DMS 273 (cell line): ENCODE measurements around the gene FLT4.
A peak's percentile ranks its signal among the peaks of the same experiment; 100 is the strongest.

Experiments
- DNase-seq: peaks from one replicate; lab custom pipeline; 2025; ENCODE audit not compliant: unreplicated experiment; lab: John Stamatoyannopoulos, UW

The FLT4 gene

DNA sequence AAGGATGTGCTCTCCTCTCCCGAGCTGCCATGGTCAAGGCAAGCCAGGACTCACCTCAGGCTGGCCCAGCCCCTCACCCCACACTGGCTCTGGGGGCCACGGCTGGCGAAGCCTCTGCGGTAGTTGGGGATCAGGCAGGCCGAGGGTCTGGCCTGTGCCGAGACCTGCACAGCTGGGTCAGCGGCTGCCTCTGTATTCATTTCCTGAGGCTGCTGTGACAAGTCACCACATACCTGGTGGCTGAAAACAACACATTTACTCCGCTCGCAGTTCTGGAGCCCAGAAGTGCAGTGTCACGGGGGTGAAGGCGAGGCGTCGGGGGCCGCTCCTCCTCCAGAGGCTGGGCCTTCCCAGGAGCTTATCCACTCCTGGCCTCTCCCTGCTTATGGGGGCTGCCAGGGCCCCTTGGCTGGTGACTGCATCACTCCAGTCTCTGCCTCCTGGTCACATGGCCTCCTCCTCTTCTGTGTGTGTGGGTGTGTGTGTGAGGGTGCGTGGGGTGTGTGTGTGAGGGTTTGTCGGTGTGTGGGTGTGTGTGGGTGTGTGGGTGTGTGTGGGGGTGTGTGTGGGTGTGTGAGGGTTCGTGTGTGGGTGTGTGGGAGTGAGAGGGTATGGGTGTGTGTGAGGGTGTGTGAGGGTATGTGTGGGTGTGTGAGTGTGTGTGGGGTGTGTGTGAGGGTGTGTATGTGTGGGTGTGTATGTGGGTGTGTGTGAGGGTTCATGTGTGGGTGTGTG is 54.9 kb downstream of the FLT4 start:
- no peak for DNase-seq

DNA sequence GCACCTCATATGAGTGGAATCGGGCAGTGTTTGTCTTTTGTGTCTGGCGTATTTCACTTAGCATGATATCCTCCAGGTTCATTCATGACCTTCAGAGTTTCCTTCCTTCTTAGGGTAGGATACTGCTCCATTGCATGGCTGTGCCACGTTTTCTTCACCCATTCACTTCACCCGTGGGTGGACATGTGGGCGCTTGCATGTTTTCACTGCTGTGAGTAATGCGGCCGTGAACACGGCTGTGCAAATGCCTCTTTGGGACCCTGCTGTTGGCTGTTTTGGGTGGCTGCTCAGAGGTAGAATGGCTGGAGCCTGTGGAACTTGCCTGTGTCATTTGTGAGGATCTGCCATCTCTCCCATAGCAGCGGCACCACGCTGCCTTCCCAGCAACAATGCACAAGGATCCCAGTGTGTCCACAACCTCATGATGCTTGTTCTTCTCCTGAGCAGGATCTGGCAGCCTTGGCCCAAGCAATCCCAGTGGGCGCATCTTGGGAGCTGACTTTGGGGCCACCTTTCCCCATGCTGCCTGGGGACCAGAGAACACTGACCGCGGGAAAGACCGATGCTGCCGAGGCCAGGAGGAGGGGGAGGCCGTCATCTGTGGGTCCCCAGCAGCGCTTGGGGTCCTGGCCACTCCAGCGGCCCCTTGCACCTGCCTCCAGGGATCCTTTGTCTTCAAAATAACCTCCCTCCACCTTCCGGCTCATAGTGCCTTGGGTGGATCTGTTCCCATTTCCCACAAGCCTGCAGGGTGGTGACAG is 55.8 kb downstream of the FLT4 start:
- no peak for DNase-seq

DNA sequence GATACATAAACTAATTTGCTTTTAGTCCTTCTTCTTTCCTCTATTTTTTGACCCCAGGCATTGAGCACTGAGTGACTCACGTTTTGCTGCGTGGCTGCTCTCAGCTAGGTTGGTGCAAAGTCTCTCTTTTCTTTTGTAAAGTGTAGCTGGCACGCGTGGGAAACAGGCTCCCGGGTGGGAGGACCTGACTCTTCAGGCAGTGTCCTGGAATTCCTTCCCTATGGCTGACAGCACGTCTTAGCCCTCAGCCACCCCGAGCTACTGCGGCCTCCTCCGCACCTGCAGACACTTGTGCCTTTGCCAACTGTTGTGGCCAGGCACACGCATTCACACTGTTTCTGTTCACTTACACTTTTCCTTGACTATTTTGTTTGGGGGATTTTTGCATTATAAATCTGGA is 57.2 kb downstream of the FLT4 start:
- DNase-seq, result no peak

DNA sequence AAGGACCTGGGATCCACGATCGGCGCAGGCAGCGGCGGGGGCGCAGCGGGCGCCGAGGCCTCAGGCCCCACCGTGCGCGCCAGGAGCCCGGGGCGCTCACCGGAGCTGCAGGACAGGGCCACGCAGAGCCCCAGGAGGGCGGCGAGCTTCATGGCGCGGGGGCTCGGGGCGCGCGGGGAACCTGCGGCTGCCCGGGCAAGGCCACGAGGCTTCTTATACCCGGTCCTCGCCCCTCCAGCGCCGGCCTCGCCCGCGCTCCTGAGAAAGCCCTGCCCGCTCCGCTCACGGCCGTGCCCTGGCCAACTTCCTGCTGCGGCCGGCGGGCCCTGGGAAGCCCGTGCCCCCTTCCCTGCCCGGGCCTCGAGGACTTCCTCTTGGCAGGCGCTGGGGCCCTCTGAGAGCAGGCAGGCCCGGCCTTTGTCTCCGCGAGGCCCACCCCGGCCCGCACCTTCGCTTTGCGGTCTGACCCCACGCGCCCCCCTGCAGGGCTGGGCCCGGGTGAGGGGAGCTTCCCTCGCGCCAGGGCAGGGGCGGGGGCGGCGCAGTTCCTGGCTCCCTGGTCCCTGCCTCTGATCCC is 58.0 kb downstream of the FLT4 start, which contains the start of gene SCGB3A1:
Gene SCGB3A1, minus strand, starts transcription at position 189 of the 577 bp plus-strand sequence. Its CDS starts 37 bp downstream, at position 152.
- DNase-seq, result peak; percentile 34

DNA sequence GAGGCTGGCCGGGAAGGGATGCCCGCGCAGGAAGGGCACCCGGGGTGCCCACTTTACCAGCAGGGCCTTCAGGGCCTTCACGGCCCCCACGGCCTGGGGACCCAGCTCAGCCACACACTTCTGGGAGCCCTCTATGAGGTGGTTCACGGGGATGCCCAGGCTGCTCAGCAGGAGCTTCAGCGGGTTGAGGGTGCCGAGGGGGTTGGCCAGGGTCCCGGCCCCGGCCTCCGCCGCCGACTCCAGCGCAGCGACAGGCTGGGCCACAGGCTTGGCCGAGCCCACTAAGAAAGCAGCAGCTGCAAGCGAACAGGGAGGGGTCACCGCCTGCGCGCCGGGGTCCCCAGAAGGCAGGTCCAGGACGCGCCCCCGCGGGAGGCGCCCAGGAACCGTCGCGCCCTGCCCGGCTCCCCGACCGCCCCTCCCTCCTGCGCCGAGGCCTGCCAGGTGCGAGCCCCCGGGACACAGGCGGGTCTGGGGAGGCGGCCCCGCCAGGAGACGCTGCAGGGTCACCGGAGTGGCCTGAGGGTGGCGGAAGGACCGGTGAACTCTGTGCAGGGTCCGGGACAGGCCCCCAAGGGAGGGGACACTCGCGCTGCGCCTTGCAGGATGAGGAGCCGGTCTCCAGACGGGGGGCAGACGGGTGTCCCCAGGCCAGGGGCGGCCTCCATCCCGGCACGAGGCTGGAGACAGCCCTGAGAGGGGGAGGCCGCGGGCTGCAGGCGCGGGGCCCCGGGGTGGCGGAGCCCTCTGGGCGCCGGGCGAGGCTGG is 58.7 kb downstream of the FLT4 start:
- no peak for DNase-seq

DNA sequence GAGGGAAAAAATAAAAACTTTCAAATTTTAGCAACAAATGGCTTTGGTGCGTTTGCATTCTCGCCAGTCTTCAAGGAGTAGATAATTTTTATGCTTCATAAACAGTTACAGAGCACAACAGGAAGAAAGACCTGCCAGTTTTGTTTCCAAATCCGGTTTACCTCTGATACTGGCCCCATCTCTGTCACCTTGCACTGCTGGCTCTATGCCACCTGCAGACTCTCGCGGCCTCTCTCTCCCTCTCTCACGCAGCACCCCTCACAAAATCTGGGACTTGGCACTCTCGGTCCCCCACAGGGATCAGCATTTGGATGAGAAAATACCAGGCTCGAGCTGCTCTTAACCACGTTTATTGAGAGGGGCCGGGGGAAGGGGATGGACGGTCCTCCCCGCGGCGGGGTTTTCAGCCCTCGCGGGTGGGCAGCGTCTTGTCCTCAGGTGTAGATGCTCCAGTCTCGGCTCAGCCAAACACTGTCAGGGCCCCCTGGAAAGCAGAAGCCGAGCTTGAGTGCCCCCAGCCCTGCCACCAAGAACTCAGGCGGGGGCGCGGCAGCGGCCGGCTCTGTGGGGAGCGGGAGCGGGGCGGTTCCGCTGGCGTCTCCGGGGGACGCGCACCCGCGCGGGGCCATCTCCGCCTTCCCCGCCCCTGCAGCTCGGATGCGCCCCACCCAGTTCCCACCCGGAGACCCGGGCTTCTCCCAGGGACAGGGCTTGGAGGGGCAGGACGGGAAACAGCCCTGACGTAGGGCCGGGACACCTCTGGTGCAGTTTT is 59.4 kb downstream of the FLT4 start:
- no peak for DNase-seq

DNA sequence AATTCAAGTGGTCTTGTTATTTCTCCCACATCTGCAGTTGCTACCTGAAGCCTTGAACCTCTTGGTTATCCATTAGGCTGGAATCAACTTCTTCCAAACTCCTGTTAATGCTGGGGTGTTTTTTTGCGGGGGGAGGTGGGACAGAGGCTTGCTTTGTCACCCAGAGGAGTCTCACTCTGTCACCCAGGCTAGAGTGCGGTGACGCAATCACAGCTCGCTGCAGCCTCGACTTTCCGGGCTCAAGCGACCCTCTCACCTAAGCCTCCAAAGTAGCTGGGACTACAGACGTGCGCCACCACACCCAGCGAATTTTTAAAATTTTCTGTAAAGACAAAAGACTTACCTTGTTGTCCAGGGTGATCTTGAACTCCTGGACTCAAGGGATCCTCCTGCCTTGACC is 62.5 kb downstream of the FLT4 start:
- no peak for DNase-seq

DNA sequence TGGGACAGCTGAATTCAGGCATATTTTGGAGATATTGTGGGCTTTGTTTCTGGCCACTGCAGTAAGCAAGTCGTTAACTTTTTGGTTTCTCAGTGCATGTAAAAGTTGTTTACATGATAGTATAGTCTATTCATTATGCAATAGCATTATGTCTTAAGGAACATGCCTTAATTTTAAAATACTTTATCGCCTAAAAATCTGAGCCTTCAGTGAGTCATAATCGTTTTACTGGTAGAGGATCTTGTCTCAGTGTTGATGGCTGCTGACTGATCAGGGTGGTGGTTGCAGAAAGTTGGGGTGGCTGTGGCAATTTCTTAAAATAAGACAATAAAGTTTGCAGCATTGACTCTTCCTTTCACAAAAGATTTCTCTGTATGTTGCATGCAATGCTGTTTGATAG is 63.2 kb downstream of the FLT4 start:
- no peak for DNase-seq

DNA sequence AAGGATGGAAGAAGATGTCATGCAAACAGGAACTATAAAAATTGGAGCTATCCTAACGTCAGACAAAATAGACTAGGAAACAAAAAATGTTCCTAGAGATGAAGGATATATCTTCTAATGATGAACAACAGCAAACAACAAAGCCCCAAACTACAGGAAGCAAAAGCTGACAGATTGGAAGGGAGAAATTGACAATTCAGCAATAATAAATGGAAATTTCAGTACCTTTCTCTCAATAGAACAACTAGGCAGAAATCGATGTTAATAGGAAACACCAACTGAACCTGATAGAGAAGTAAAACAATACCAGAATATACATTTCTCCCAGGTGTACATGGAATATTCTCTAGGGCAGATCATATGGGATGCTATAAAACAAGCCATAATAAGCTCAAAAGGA is 65.7 kb downstream of the FLT4 start:
- DNase-seq, result no peak

DNA sequence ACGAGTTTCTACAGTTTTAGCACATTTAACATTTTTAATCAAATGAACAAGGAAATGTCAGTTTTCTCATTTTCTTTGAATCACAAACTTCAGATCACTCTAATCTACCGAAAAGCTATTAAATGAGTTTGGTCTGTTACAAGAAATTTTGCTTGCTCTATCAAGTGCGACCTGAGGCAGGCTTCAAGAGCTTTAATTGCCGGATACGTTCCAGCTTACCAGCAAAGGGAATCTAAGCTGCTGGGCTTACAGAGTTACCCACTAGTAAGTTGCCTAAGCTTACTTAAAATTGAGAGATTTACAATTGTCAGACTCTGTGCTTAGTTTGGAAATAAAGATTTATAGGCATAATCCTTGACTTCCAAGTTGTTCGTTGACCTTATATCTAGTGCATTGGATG is 68.7 kb downstream of the FLT4 start:
- DNase-seq, result no peak

DNA sequence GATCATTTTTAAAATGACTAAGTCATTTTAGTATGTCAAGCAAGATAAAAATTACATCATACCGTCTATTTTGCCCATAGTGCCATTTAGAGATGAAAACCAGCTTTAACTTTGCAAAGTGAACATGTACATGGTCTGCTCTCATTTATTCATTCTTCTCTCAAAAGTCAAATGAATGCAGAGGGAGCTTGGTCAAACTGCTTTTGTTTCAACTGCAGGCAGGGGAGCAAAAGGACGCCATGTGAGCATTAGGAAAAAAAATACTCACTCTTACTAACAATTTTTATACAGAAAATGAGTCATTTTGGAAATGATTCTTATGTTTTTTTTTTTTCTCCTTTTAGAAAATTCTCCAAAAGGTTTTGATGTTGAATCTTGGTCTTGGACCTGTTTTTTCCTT is 73.8 kb downstream of the FLT4 start:
- DNase-seq, result no peak

DNA sequence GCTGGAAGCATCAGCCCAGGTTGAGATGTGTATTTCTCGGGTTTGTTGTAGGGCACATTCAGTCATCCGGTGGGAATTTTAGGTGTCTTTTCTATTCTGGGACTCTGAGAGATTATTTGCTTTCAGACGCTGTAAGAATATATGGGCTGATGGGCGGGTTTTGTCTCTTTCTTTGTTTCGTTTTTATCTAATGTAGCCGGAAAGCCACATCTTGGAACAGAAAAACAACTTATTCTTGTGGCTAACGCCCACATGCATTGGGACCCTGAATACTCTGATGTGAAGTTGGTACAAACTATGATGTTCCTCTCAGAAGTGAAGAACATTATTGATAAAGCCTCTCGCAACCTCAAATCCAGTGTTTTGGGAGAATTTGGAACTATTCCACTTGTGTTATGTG is 80.5 kb downstream of the FLT4 start:
- DNase-seq, result no peak

DNA sequence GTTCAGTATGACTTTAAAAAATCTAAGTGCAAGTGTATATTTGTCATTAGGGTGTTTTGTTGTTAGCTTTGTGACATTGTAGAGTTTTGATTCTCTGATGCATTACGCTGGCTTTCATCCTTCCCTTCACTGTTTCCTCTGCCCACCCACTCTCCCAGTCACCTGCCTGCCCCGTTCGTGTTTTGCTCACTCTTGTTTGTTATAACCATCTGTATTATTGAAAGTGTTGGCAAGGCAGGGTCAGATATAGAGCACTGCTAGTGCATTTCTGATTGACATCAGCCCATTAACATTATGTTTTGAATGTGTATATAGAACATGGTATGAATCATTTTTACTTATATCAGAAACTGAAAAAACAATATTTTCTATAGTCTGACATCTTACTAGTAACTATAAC is 85.4 kb downstream of the FLT4 start:
- DNase-seq, result no peak

DNA sequence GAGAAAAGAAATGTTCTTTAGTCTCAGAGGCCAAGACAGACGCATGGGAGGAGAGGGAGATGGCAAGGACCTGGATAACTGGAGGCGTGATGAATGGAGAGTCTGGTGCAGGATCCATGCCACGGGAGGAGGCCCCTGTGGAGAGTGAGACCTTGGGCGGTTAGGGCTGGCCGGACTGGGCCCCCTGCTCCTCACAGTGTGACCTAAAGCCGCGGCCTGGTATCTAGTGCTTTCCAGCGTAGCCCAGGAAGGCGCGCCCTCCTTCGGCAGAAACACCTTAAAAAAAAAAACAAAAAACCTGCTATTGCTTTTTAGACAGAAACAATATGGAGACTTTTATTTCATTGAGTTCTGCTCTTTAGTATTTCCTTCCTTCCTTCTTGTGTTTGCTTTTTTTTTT is 91.2 kb downstream of the FLT4 start:
- no peak for DNase-seq

DNA sequence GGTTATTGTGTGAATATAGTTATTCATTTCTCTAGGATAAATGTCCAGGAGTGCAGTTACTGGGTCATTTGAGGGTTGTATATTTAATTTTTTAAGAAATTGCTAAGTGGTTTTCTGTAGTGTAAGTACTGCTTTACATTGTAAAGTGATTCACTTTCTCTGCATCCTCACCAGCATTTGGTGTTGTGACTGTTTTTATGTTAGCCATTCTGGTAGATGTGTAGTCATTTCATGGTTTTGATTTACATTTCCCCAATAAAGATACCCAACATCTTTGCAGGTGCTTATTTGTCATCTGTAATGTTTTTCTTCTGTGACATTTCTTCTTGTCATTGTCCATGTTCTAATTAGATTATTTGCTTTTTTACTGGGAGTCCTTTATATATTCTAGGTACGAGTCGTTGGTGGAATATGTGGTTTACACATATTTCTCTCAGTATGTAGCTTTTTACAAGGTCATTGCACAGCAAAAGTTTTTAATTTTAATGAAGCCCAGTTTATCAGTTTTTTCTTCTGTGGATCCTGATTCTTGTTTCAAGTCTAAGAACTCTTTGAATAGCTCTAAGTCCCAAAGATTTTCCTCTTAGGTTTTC is 92.1 kb downstream of the FLT4 start:
- no peak for DNase-seq

DNA sequence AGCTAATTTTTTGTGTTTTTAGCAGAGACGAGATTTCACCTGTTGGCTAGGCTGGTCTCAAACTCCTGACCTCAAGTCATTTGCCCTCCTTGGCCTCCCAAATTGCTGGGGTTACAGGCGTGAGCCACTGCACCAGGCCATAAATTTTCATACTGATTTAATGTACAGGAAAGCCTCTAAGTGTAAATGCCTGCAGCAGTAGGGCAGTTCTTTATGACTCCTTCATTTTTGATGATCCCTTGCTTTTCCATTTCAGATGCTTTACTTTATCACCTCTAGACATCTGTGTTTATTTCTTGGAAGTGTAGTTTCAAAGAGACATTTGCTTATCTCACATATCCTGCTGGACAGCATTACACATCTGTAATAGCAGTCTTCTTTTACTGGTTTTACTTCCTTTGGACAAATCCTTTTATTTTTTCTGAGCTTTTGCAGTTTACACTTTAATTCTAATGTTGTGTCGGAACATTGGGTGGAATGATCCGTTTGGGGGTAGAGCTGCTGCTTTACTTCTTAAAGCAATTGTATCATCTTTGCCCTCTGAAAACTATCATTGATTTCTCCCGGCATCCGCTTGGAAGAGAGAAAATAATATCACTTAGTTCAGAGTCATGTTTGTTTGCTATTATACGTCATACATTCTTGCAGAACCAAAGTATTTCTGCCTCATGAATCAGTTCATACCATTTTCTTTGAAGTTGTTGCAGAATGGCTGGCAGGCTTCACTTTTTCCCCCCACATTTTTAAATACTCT is 94.1 kb downstream of the FLT4 start:
- no peak for DNase-seq

DNA sequence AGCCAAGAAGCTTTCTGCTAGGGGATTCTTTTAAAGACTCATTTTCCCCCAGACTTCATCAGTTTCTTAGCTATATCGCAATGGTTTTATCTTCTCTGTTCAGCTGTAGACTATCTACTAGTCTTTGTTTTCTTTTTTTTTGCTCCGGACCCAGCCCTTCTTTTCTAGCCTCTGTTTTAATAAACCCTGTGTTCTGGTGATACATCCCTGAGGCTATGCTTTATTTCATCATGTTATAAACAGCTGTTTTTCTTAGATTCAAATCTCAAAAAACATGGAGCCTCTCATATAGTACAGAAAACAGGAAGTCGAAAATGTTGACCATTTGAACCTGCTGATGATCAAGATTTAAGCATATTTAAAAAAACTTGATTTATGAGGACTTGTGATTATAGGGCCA is 95.9 kb downstream of the FLT4 start:
- no peak for DNase-seq
